ENCODE measurements around the gene INIP.

INIP gene

DNA sequence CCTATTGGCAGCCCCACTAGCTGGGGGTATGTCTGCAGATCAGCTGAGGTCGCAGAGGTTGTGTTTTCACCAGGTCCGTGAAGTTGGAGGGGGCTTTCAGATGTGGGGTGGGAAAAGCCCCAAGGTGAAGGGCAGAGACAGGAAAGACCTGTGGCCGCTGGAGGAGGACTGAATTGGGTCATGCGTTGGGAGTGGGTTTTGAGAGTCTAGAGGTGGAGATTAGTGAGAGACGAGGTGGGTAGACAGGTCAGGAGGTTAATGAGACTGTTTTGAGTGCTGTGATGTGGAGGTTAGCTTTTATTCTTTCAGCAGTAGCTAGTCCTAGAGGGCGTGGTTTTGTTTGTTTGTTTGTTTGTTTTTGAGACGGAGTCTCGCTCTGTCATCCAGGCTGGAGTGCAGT lies 42.9 kb upstream of the INIP start:
- TF ChIP-seq, protein P1, sequence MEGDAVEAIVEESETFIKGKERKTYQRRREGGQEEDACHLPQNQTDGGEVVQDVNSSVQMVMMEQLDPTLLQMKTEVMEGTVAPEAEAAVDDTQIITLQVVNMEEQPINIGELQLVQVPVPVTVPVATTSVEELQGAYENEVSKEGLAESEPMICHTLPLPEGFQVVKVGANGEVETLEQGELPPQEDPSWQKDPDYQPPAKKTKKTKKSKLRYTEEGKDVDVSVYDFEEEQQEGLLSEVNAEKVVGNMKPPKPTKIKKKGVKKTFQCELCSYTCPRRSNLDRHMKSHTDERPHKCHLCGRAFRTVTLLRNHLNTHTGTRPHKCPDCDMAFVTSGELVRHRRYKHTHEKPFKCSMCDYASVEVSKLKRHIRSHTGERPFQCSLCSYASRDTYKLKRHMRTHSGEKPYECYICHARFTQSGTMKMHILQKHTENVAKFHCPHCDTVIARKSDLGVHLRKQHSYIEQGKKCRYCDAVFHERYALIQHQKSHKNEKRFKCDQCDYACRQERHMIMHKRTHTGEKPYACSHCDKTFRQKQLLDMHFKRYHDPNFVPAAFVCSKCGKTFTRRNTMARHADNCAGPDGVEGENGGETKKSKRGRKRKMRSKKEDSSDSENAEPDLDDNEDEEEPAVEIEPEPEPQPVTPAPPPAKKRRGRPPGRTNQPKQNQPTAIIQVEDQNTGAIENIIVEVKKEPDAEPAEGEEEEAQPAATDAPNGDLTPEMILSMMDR (conservative IDR thresholded peaks at IDR 0.05; ENCODE audit: low read depth, low read length) = no peak
- DNase-seq (ENCODE audit: low read depth) = no peak
- no peak overlapping the region for H3K4me3 ChIP-seq (ENCODE audit: low read depth, low read length)

GRCh38 chr9:112757940-112758339 lies 40.0 kb upstream of the INIP start:
- TF ChIP-seq, protein P1 (conservative IDR thresholded peaks at IDR 0.05; ENCODE audit: low read depth, low read length) = no peak
- no peak for DNase-seq (ENCODE audit: low read depth)
- no peak overlapping the region for H3K4me3 ChIP-seq (ENCODE audit: low read depth, low read length)

GRCh38 chr9:112757282-112757883 lies 39.5 kb upstream of the INIP start:
- H3K4me3 ChIP-seq (ENCODE audit: low read depth, low read length) = no peak overlapping the region
- TF ChIP-seq, protein P1 (conservative IDR thresholded peaks at IDR 0.05; ENCODE audit: low read depth, low read length) = no peak
- peak; percentile 50 for DNase-seq (ENCODE audit: low read depth)

DNA sequence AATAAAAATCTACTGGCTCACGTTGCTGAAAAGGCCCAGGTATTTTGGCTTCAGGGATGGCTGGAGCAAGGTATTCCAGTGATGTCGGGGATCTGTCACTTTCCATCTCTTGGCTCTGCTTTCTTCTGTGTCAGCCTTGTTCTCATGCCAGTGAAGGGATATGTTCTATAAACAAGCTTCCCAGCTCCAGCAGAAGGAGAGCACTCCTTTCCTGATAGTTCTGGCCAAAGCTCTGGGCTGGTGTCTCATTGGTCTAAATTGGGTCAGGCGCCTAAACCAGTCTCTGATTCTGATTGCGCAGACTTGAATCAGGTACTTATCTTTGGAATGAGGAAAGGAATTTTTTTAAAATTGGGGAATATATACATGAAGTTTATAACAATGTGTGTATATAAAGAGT lies 37.8 kb upstream of the INIP start:
- TF ChIP-seq, protein P1 (conservative IDR thresholded peaks at IDR 0.05; ENCODE audit: low read depth, low read length) = no peak
- no peak for DNase-seq (ENCODE audit: low read depth)
- H3K4me3 ChIP-seq (ENCODE audit: low read depth, low read length) = no peak overlapping the region

GRCh38 chr9:112755016-112755427 lies 37.1 kb upstream of the INIP start:
- peak; percentile 20 for DNase-seq (ENCODE audit: low read depth)
- TF ChIP-seq, protein P1 (conservative IDR thresholded peaks at IDR 0.05; ENCODE audit: low read depth, low read length) = no peak
- no peak overlapping the region for H3K4me3 ChIP-seq (ENCODE audit: low read depth, low read length)

GRCh38 chr9:112754578-112754977 lies 36.7 kb upstream of the INIP start:
- no peak overlapping the region for H3K4me3 ChIP-seq (ENCODE audit: low read depth, low read length)
- TF ChIP-seq, protein P1 (conservative IDR thresholded peaks at IDR 0.05; ENCODE audit: low read depth, low read length) = no peak
- no peak for DNase-seq (ENCODE audit: low read depth)

DNA sequence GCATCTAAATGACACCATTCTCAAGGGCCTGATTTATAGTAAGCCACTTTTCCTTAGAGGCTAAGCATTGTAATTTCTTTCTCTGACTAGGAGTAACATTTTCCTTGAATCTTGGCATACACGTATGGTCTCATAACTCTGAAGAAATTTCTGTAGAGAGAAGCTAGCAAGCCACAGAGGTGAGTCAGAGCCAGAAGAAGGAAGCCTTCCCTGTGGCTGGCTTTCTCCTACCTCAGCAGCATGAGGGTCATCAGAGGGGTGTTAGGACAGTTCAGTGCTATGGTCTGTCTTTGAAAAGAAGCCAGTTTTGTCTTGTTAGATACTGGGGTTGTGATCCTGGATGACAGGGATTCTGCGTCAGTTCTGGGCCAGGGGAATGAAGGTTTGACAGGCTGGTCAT lies 35.8 kb upstream of the INIP start:
- peak; percentile 91 for DNase-seq (ENCODE audit: low read depth)
- TF ChIP-seq, protein P1 (conservative IDR thresholded peaks at IDR 0.05; ENCODE audit: low read depth, low read length) = no peak
- no peak overlapping the region for H3K4me3 ChIP-seq (ENCODE audit: low read depth, low read length)
